Kasumi-1 (cell line): ENCODE results near the gene BACE2.
A peak's percentile ranks its signal among the peaks of the same experiment; 100 is the strongest.
"Not testable (repeated sequence)": the region's sequence is repeated elsewhere in the genome, so short reads cannot be mapped to it uniquely, and the experiment has no call there.

Experiments
- DNase-seq, 2 experiments: peaks; one replicate each; lab custom pipeline; 2025; lab: John Stamatoyannopoulos, UW

Gene BACE2

DNA sequence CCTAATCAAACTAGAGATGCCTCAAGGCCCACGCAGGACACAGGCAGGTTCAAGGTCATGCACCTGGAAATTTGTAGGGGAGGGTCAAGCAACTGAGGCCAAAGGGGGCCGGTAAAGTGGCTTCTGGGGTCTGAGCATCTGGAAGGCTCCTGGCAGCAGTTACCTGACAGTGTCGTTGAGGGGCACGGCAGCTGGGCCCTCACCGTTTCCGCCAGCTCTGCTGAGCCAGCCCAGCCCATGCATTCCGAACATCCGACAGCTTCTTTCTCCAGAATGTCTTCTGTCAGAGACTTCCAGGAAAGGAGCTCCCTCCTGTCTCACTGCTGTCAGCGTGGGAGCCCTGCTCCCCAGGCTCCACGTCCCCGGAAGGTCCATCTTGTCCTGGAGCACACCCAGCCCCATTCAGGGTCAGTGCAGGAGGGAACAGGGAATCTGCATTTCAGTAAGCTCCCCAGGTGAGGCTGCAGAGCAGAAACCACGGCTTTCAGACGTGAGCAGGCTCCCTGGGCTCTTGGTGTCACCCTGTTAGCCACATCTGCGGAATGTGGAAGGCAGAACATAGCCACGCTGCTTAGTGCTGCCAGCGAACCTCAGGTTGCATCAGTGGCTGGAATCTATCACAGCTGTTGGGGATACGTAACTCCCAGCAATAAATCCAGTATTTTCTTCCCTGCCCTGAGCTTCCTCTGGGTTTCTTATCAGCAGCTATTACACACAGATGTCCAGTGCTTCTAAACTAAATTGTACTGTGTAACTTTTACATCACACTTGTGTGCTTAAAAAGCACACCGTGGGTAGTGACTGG is 112.4 kb downstream of the BACE2 start:
- no peak for DNase-seq

DNA sequence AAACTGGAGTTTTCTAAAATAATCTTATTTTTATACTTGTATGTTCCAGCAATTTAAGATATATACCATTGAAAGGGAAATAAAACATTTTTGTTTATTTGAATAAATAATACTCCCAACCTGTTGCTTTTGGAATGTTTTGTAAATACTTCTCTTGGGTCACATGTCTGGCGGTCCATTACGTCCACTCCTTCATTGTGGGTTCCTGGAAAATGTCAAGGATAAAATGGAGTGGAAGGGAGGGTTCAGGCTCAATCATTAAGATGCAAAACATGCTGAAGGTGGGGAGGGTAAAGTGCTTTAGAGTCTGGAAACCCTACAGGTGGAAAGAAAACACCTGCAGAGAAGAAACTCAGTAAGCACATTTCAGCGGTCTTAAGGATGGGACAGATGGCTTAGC is 114.5 kb downstream of the BACE2 start:
- DNase-seq: no peak

DNA sequence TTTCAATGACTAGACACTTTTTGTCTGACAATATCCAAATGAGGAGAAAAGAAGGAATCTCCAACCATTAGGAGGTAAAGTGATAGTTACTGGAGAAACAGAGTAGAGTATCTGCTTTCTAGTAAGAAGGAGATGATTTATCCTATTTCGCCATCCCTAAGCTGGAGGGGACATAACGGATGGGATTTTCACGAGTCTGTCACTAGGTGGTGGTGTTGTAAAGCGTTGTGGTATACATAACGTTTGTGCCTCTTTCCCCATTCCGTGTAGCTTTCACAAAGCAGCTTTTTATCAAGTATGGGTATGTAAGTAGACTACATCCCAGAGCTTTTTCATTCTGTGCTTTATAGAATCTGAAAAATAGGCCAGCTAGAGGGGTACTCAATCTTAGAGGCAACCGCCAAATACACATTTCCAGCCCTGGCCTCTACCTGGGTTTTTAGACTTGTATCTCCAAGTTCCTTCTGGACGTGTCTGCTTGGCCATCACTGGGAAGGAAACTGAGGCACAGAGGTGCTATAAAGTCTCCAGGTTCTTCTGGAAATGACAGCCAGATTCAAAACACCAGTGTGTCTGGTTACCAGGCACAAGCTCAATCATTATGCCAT is 115.4 kb downstream of the BACE2 start:
- DNase-seq: peak; percentile 85 to 93

DNA sequence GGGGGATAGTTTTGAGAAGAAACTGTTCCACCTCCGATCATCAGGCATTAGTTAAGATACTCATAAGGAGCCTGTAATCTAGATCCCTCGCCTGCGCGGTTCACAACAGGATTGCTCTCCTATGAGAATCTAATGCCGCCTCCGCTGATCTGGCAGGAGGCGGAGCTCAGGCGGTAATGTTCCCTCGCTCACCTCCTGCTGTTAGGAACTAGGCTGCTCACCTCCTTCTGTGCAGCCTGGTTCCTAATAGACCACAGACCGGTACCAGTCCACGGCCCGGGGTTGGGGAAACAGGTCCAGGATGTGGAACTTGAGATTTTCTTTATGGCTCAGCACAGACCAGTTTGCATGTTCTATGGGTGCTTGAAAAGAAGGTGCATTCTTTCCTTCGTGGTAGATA is 121.5 kb downstream of the BACE2 start:
- no peak for DNase-seq

DNA sequence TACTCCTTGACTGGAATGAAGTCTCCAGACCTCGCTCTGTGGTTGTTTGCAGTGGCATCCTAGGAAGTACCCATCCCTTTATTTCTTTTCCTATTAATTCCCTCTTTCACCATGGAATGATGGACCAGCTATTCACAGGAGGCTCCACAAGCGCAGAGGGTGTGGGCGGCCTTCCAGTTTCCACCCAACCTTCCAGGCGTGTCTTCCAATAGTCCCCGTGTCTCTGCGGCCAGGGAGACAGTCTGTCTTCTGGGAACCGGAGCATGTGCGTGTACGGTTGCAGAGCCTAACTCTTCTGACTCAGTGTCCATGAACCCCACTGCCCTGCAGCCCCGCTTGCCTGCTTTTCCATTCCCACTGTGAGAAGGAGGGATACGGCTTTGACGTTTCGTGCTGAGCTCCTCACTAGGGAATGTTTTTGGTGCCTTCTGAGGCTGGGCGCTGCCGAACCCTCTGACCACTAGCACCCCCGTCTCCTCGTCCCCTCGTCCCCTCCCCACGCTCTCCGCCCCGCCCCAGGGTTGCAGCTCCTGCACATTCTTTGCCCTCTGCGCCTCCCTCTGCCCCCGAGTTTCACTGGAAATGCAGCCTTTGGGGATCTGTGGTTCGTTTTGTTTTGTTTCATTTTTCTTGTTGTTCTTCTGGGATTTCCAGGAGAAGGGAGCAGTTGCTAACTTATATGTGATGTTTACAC is 122.3 kb downstream of the BACE2 start:
- no peak for DNase-seq

DNA sequence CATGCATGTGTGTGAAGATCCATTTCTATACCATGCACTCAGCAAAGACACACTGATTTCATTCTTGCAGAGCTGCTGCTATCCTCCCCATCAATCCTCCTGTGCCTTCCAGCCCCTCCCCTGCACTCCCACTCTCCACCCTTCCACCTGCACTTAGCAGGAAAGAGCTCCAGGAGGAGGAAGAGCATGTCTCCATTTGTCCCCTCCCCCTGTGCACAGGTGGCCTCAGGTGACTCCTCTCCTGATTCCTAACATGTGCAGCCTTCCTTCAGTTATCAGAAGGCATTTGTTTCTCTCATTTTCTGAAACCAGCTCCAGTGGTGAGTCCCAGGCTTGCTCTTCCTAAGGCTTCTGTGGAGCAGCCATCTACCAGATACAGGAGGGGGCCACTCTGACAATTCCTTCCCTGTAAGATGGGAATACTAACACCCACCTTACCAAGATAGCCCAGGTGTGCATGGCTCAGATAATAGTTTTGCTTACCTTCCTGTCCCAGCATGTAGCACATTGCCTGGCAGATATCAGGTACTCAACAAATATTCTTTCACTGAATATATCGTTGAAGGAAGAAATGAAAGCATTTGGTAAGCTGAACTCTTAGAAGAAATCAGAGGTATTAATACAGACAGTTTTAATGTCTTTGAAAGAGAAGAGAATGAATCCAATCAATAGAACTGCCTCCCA is 126.7 kb downstream of the BACE2 start:
- no peak for DNase-seq

DNA sequence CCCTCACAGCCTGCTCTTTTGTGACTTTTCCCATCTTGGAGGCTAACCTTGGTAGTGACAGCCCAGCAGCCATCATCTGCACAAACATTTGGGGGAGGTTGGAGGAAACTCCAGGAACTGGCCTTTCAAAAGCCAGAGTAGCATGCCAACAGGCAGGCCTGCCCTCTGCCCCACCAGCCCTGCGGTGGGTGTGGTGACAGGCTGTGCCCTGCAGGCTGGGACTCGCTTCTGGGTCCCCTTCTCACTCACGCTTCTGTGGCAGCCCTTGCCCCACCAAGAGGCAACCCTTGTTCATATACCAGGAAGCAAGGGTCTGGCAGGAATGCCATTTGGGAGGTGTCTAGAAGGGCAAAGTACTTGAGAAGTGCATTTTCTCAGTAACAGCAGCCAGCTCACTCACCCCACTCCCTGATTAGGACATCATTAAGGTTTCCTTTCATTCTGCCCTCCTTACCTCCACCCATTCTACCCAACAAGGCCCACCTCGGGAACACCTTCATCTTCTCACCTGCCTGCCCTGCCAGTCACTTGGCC is 127.8 kb downstream of the BACE2 start:
- DNase-seq: no peak

DNA sequence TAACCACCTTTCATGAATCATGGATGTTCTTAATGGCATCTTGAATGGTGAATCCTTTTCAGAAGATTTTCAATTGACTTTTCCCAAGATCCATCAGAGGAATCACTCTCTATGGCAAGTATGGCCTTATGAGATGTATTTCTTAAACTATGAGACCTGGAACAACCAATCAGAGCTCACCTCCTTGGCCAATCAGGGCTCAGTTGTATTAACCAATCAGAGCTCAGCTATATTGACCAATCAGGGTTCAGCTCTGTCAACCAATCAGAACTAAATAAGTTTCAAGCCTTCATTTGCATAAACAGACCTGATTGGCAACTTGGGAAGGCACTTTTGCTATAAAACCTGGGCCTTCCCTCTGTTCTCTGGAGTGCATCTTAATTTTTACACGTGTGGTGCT is 135.0 kb downstream of the BACE2 start:
- DNase-seq: no peak

DNA sequence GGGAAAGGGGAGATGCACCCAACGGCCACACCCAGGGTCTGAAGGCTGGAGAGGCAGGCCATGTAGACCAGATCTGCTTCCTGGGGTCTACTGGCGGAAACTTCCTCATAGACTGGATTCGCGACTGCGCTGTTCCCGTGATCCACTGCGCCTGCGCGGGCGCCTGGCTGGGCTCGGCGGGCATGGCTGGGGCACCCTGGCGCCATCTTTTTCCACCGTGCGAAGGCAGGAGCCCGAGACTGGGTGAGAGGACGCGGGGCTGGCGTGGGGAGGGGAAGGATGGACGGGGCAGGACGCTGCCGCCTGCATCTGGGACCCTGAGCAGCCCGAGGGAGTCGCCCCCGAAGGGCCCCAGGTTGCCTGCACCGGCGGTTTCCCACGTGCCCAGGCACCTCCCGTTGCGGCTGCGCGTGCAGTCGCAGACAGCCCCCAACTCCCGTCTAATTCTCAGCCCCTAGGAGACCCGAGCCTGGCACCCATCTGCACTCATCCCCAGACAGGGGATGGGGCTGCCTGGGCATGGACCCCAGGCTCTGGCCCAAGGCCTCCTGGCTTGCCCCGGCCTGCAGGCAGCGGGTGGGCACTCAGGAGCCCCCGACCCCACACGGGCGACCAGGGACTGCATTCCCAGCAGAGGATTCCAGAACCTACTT is 136.2 kb downstream of the BACE2 start:
- DNase-seq: no peak

DNA sequence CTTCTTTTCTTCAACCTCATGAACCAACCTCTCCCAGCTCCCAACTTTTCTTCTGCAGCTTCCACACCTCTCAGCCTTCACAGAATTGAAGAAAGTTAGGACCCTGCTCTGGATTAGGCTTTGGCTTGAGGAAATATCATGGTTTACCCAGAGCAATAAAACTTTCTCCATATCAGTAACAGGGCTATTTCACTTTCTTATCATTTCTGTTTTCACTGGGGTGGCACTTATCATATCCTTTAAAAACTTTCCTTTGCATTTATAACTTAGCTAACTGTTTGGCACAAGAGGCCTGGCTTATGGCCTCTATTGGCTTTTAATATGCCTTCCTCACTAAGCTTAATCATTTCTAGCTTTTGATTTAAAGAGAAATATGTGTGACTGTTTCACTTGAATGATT is 139.3 kb downstream of the BACE2 start:
- DNase-seq: no peak

DNA sequence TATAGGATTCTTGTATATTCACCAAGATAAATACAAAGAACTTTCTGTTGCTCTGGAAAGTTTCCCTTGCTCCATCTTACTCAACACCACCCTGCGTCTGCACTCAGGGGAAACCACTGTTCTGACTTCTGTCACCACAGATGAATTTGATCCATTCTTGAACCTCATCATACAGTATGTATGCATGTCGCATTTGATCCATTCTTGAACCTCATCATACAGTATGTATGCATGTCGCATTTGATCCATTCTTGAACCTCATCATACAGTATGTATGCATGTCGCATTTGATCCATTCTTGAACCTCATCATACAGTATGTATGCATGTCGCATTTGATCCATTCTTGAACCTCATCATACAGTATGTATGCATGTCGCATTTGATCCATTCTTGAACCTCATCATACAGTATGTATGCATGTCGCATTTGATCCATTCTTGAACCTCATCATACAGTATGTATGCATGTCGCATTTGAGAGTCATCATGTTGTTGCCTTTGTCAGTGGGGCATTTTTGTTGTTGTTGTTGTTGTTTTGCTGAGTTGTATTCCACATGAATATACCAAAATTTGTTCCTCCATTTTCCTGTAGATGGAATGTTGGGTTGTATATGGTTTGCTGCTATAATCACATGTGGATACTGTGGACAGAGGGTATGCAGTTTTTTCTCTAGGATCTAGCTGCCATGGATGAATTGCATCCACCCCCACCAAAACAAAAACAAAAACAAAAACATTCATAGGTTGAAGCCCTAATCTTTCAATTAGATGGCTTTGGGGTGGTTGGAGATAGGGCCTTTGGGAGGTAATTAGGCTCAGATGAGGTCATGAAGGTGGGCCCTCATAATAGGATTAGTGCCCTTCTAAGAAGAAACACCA is 145.6 kb downstream of the BACE2 start:
- not testable (repeated sequence) for DNase-seq

DNA sequence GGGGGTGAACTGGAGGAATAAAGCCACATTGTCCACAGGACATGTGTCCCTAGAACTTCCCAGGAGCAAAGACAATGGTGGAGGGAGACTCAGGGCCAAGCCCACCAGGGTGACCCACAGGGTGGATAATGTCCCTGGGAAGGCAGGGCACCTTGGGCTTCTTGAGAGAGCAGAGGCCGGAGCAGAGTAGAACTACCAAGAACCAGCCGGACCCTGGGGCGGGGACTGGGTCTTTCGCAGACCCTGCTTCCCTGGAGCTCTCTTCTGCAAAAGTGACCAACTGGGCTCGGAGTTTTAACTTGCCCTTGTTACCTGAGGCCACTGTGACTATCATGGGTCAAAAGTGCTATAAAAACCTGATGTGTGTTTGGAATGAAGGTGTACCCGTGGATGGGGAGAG is 147.8 kb downstream of the BACE2 start:
- DNase-seq: no peak

DNA sequence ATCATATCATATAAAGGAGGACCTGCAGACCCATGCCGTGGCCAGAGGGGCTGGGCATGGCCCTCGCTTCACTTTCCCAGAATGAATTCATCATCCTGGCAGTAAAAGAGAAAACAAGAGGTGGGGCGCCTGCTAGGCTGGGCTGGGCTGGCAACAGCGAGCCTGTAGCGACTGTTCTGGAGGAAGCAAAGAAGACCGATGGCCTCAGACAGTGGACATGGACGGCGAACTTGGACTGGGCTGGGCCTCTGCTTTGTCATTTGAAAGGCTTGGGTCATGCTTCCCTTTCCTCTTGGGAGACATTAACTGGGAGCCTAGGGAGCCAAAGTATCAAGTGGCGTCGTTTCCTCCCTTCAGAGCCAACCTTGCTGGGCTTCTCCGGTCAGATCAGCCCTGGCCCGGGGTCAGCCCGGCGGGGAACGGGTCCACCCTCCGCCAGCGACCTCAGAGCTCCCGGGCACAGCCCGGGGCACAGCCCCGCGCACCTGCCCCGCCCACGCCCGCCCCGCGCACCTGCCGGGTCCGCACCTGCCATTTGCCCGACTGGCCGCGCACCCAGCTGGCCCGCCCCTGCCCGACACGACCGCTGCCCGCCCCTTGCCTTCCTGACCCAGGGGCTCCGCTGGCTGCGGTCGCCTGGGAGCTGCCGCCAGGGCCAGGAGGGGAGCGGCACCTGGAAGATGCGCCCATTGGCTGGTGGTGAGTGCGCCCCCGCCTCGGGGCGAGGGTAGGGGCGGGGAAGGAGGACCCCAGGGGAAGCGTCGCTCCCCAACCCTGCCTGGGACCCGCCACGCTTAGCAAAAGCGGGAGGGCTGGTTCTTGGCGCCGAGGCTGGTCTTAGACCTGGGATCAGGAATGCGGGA is 148.5 kb downstream of the BACE2 start, which contains the start of gene FAM3B:
Gene FAM3B (plus strand): TSS at position 602 of the 863 bp plus-strand sequence. CDS start 79 bp downstream, at position 681.
- DNase-seq: no peak

DNA sequence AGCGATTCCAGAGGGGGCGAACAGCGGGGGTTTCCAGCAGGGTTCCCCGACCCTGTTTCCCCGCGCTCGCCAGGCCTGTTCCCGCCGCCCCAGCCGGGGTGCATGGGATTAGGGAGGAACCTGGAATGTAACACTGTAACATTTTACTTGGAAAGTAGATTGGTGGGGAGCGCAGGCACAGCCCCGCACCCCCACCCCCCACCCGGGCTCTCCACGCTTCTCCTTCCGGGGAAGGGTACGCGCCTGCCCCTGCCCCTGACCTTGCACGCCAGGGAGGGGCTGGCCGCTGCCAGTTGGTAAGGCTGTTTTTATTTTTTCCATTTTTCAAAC is 149.1 kb downstream of the BACE2 start:
- DNase-seq: no peak

DNA sequence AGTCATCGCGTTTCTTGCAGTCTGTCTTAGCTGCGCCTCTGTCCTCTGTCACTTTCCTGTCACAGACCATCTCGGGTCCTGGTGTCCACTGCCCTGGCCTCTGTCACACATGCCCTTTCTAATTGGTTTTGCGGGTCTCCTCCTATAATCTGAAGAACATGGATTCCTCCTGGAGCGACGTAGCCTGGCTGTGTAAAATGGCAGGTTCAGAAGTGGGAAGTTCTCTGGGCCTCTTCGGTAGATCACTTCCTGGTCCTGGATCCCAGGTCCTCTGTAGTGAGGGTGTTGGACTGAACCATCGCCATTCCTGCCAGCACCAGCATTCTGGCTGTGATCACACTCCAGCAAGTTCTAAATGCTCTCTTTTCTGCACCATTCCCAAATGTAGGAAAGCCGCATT is 149.5 kb downstream of the BACE2 start:
- DNase-seq: no peak

DNA sequence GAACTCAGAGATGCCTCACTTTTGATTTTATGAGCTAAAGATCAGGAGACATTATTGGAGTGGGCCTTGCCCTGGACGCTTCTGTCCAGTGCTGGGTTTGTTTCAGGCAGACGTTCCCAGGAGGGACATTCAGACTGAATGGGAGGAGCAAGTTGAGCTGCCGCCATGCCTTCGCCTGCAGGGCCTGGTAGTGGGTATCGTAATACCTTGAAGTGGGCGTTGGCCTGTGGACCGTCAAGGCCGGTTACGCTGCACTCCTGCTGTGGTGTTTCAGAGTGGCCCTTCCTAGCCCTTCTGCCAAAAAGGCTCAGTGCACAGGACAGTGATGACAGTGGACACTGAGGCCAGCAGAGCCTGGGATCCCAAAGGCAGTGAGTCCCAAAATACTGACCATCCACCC is 150.3 kb downstream of the BACE2 start:
- no peak for DNase-seq

DNA sequence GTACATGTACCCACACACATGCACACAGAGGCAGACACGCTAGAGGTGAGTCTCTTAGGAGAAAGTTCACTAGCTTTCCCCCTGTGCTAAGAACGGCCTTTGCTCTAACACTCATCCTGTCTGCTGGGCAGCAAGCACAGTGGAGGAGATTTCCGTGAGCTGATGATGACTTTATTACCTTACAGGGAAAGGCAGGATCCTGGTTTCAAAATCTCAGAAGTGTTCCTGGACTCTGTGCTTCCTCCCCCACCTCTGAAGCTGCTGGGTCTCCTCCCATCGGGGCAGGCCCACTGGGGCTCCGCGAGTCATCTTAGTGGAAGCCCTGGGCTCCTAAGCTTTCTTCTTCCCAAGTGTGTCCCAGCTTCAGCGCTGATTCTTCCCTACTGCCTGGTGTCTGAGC is 151.3 kb downstream of the BACE2 start:
- no peak for DNase-seq

DNA sequence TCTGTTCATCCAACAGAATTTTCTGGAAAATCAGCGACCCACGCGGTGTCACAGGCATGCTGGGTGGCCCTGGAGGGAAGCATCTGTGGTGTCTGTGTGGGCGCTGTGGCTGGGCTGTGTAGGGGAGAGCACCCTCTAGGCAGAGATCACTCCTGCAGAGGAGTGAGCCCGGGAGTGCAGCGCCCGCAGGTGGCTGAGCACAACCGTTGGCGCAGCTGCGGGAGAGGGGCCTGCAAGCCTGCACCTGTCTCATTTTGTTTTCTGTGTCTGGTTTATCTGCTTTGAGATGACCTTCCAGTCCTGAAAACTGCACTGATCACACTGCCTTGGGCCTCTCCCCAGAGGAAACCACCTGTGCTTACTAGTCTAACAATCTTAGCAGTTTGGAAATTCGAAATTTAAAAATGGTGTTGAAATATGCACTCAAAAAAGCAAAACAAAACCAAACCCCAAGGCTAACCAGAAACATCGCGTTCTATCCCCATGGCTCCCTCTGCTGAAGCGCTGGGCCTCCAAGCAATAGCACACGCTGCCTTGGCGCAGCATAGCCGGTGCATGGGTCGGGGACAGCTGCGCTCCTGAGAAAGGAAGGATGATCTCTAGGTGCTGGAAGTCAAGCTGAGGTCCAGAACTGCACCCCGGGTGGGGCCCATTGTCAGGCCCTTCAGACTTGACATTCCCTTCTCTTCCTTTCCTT is 153.4 kb downstream of the BACE2 start:
- DNase-seq: no peak

DNA sequence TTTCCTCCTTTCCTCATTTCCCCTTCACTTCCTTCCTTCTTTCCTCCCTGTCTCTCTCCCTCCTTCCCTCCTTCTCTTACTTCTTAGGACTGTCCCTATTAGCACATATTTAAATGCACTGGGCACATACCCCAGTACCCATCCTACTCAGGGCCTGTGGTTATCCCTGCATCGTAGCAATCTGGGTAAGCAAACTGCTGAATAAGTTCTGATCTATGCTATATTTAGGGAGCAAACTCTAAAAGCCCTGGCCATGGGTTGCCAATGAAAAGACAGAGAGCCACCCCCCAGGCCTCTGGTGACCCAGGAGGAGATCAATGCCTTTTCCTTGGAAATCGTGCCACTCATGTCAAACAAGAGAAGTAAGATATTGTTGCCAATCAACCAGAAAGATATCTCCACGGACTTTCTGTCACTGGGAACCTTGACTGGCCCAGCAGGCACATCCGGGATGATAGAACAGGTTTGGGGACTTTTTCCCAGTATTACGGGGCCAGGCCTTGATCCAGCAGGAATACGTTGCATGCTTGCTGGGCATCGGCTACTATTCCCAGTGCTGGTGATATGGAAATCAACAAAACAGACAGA is 154.0 kb downstream of the BACE2 start:
- no peak for DNase-seq
